Activated CD8-positive, alpha-beta T cell treated with anti-CD3 and anti-CD28 coated beads, Interleukin-2, amount 10 ng/mL, durations not matched to agents 7 days and 5 days (primary cell): ENCODE measurements around the gene KIR3DL3. TPM values are rescaled to one million over a fixed set of nuclear protein-coding genes. Genes with fewer than 3 reads are reported as not detected.
"Not testable (repeated sequence)": the region's sequence is repeated elsewhere in the genome, so short reads cannot be mapped to it uniquely, and the experiment has no call there.

ENCODE experiments used
- ATAC-seq: fragments of 150-1000 bp; cut with Tn5 transposase; one replicate; pipeline ENCODE4 v1.10.0; 2021; ENCODE audit warnings: moderate library complexity
- CTCF ChIA-PET: fragments of 350-600 bp; sonication (Branson Sonifier 250); formaldehyde crosslinking; loops from one replicate; lab custom pipeline; 2021; ENCODE audit warnings: antibody characterized with exemption; lab: Charles Lee
- POLR2A ChIA-PET: fragments of 350-600 bp; sonication (Branson Sonifier 250); formaldehyde crosslinking; loops from one replicate; lab custom pipeline; 2021; ENCODE audit warnings: antibody characterized with exemption; lab: Charles Lee
- DNase-seq: peaks from one replicate; pipeline ENCODE4 v3.0.0-alpha.2; 2020
- H3K27ac Mint-ChIP-seq: one replicate; pipeline ENCODE4 v1.8.0; 2021; ENCODE audit warnings: mild to moderate bottlenecking, mixed read lengths
- H3K27me3 Mint-ChIP-seq: one replicate; pipeline ENCODE4 v1.8.0; 2021; ENCODE audit warnings: low read depth, mixed read lengths
- H3K36me3 Mint-ChIP-seq: one replicate; pipeline ENCODE4 v1.8.0; 2021; ENCODE audit warnings: low read depth, mixed read lengths
- H3K4me1 Mint-ChIP-seq: one replicate; pipeline ENCODE4 v1.8.0; 2021; ENCODE audit warnings: low read depth, mixed read lengths
- H3K4me3 Mint-ChIP-seq: one replicate; pipeline ENCODE4 v1.8.0; 2021; ENCODE audit warnings: mild to moderate bottlenecking, mixed read lengths
- H3K9me3 Mint-ChIP-seq: one replicate; pipeline ENCODE4 v1.8.0; 2022; ENCODE audit warnings: mixed read lengths; ENCODE audit not compliant: insufficient read depth
- total RNA-seq, 2 experiments: library from RNA; stranded (reverse); gene quantifications; one replicate each; pipeline ENCODE4 v1.2.3, GENCODE V29; 2021

The KIR3DL3 gene
- total RNA-seq, 2 experiments from 2014 or later, result 0.13 TPM; not detected in 1

DNA sequence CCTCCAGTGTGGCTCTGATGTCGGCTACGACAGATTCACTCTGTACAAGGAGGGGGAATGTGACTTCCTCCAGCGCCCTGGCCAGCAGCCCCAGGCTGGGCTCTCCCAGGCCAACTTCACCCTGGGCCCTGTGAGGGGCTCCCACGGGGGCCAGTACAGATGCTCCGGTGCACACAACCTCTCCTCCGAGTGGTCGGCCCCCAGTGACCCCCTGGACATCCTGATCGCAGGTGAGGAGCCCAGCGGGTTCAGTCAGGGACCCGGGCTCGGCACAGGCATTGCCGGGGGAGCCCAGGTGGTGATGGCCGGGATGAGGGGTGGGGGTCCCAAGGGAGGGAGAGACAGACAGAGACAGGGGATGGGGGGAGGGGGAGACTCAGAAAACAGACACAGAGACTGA, 26.5 kb upstream of the KIR3DL3 start:
- H3K27me3 Mint-ChIP-seq, POLR2A ChIA-PET, H3K4me3 Mint-ChIP-seq, H3K27ac Mint-ChIP-seq, DNase-seq, ATAC-seq, H3K36me3 Mint-ChIP-seq, CTCF ChIA-PET, H3K9me3 Mint-ChIP-seq: not testable (repeated sequence)
- H3K4me1 Mint-ChIP-seq, result peaks cover 13% of the 10 kb centered on the region

DNA sequence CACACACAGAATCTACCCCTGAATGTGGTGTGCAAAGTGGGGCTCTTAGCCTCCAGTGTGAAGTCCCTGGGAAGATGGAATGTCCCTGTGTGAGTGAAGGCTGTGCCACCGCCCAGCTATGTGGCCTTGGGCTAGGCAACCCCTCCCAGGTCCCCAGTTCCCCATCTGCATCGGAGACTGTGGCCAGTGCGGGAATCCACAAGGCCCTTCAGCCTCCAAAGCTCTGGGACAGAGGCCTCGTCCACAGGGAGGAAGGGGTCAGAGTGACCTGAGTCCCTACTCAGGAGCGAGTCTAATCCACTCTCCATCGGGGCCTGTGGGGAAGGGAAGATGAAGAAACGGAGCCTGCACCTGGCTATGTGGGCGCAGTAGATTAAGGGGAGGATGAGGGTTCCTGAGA, 19.3 kb upstream of the KIR3DL3 start:
- ATAC-seq, result no peak
- no peaks in the 10 kb centered on the region for H3K36me3 Mint-ChIP-seq
- H3K27me3 Mint-ChIP-seq, result peaks cover 15% of the 10 kb centered on the region
- H3K9me3 Mint-ChIP-seq, result no peaks in the 10 kb centered on the region
- no peak overlapping the region for H3K4me3 Mint-ChIP-seq
- peaks cover 46% of the 10 kb centered on the region for H3K4me1 Mint-ChIP-seq
- no peak for DNase-seq
- peak overlapping the region; percentile 50 for H3K27ac Mint-ChIP-seq
- ChIA-PET CTCF (no interaction called here), POLR2A (no interaction called here)

DNA sequence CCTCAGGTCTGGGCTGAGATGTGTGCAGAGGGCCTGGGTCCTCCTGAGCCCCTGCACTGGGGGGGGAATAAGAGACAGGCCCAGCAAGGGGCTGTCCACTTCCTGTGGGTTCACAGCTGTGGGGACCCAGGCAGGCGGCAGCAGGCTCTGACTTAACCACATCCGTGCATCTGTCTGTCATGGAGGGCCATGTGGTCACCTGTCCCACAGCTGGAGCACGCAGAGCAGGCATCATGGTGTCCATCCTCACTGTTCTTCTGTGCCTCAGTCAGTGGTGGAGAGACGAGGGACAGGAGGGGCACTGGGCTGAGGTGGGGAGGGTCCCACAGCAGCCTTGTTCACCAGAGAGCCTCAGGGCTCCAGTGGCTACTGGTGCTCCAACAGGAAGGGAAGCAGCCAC, 16.3 kb upstream of the KIR3DL3 start:
- CTCF ChIA-PET, result no interaction called here
- Mint-ChIP-seq H3K27me3 (peaks cover 11% of the 10 kb centered on the region), H3K9me3 (no peaks in the 10 kb centered on the region), H3K36me3 (no peaks in the 10 kb centered on the region), H3K4me3 (peak overlapping the region; percentile 28), H3K4me1 (peaks cover 48% of the 10 kb centered on the region), H3K27ac (peak overlapping the region; percentile 85)
- DNase-seq (peak; percentile 77), ATAC-seq (peak; percentile 77)
- POLR2A ChIA-PET, result no interaction called here

DNA sequence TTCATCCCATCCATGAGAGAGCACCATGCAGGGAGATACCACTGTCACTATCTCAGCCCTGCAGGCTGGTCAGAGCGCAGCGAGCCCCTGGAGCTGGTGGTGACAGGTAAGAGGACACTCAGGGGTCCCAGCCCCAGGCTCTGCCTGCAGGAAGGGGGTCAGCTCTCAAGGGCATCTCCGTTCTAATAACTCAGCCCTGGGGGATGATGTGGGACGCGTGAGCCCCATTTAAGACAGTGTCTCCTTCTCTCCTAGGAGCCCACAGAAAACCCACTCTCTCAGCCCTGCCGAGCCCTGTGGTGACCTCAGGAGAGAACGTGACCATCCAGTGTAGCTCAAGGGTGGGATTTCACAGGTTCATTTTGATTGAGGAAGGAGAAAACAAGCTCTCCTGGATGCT, 15.5 kb upstream of the KIR3DL3 start:
- H3K4me1 Mint-ChIP-seq, result peaks cover 42% of the 10 kb centered on the region
- CTCF ChIA-PET, result interaction anchor here (0.8 kb wide), 1 partner anchor 34 kb away, joined by 3 read pairs; no protein-coding TSS in a partner anchor
- H3K36me3 Mint-ChIP-seq, result no peaks in the 10 kb centered on the region
- POLR2A ChIA-PET, result no interaction called here
- H3K27ac Mint-ChIP-seq, result peak overlapping the region; percentile 85
- H3K27me3 Mint-ChIP-seq, result peaks cover 10% of the 10 kb centered on the region
- H3K4me3 Mint-ChIP-seq, result peak overlapping the region; percentile 28
- no peaks in the 10 kb centered on the region for H3K9me3 Mint-ChIP-seq
- ATAC-seq, result no peak
- no peak for DNase-seq

DNA sequence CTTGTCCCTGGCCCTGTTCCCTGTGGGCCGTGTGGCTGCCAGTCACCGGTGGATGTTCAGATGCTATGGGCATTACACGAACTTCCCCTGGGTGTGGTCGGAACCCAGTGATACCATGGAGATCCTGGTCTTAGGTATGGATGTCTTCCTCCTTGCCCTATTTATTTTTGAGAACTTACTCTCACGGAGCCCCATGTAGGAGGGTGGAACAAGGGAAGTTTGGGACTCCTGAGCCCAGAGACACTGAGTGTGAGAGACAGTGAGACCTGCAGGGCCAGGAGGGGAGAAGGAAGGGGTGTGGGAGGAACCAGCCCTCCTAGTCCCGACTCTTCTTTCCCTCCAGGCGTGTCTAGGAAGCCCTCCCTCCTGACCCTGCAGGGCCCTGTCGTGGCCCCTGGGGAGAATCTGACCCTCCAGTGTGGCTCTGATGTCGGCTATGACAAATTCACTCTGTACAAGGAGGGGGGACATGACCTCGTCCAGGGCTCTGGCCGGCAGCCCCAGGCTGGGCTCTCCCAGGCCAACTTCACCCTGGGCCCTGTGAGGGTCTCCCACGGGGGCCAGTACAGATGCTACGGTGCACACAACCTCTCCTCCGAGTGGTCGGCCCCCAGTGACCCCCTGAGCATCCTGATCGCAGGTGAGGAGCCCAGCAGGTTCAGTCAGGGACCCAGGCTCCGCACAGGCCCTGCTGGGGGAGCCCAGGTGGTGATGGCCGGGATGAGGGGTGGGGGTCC, 14.9 kb upstream of the KIR3DL3 start:
- Mint-ChIP-seq H3K27me3 (peaks cover 5% of the 10 kb centered on the region), H3K9me3 (no peaks in the 10 kb centered on the region), H3K4me3 (peak overlapping the region; percentile 18), H3K36me3 (no peaks in the 10 kb centered on the region), H3K4me1 (peaks cover 38% of the 10 kb centered on the region), H3K27ac (peak overlapping the region; percentile 85)
- POLR2A ChIA-PET, result no interaction called here
- ATAC-seq, result no peak
- DNase-seq, result no peak
- CTCF ChIA-PET, result interaction anchor here (0.8 kb wide), 1 partner anchor 35 kb away, joined by 3 read pairs; no protein-coding TSS in a partner anchor

DNA sequence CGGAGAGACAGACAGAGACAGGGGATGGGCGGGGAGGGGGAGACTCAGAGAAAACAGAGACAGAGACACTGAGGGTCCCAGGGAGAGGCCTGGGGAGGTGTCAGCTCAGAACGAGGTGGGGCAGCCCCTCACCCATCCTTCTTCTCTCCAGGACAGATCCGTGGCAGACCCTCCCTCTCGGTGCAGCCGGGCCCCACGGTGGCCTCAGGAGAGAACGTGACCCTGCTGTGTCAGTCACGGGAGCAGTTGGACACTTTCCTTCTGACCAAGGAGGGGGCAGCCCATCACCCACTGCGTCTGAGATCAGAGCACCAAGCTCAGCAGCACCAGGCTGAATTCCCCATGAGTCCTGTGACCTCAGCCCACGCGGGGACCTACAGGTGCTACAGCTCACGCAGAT, 14.3 kb upstream of the KIR3DL3 start:
- H3K9me3 Mint-ChIP-seq, POLR2A ChIA-PET, DNase-seq, CTCF ChIA-PET, H3K36me3 Mint-ChIP-seq, ATAC-seq, H3K27me3 Mint-ChIP-seq, H3K27ac Mint-ChIP-seq: not testable (repeated sequence)
- H3K4me1 Mint-ChIP-seq, result peaks cover 38% of the 10 kb centered on the region
- H3K4me3 Mint-ChIP-seq, result peak overlapping the region; percentile 22

DNA sequence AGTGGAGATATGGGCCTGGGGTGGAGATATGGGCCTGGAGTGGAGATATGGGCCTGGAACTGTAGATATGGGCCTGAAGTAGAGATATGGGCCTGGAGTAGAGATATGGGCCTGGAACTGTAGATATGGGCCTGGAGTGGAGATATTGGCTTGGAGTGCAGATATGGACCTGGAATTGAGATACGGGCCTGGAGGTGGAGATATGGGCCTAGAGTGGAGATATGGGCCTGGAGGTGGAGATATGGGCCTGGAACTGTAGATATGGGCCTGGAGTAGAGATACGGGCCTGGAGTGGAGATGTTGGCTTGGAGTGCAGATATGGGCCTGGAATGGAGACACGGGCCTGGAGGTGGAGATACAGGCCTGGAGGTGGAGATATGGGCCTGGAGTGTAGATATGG, 402 bp downstream of the KIR3DL3 start:
- CTCF ChIA-PET, result no interaction called here

DNA sequence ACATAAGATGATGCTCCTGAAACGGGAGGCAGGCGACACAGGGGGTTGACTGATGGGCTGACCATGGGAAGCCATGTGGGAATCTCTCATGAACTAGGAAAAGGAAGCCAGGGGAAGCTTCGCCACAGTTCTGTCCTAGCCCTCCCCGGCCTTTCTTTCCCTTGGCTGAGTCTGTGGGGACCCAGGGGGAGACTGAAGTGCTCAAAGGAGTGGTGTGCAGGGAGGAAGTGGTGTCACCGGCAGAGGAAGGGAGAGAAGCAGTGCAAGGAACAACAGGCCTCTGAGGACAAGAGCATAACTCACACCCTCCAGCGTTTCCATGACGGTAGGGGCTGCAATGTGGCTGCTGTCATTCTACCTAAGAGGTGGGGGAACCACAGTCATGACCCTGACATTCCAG, 1.1 kb downstream of the KIR3DL3 start:
- peaks cover 11% of the 10 kb centered on the region for H3K27me3 Mint-ChIP-seq
- ChIA-PET CTCF (no interaction called here), POLR2A (no interaction called here)
- ATAC-seq, result no peak
- H3K36me3 Mint-ChIP-seq, result peaks cover 1% of the 10 kb centered on the region
- no peaks in the 10 kb centered on the region for H3K4me1 Mint-ChIP-seq
- no peak for DNase-seq
- no peak overlapping the region for H3K27ac Mint-ChIP-seq
- H3K4me3 Mint-ChIP-seq, result no peak overlapping the region
- peaks cover 11% of the 10 kb centered on the region for H3K9me3 Mint-ChIP-seq

More for the DNA sequence above, 402 bp downstream of the KIR3DL3 start:
- no peak overlapping the region for H3K4me3 Mint-ChIP-seq
- POLR2A ChIA-PET, result no interaction called here
- ATAC-seq (no peak), DNase-seq (no peak)
- H3K27ac Mint-ChIP-seq, result no peak overlapping the region
- peaks cover 17% of the 10 kb centered on the region for H3K27me3 Mint-ChIP-seq
- H3K9me3 Mint-ChIP-seq, result peaks cover 17% of the 10 kb centered on the region
- H3K4me1 Mint-ChIP-seq, result no peaks in the 10 kb centered on the region
- peaks cover 1% of the 10 kb centered on the region for H3K36me3 Mint-ChIP-seq

DNA sequence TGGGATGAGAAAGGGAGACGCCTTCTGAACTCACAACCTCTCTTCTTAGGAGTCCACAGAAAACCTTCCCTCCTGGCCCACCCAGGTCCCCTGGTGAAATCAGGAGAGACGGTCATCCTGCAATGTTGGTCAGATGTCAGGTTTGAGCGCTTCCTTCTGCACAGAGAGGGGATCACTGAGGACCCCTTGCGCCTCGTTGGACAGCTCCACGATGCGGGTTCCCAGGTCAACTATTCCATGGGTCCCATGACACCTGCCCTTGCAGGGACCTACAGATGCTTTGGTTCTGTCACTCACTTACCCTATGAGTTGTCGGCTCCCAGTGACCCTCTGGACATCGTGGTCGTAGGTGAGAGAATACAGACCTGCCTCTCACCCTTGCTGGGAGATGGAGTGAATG, 3.3 kb downstream of the KIR3DL3 start:
- Mint-ChIP-seq H3K36me3 (no peaks in the 10 kb centered on the region), H3K9me3 (peaks cover 7% of the 10 kb centered on the region), H3K27ac (no peak overlapping the region), H3K4me3 (no peak overlapping the region), H3K4me1 (no peaks in the 10 kb centered on the region), H3K27me3 (peaks cover 11% of the 10 kb centered on the region)
- ChIA-PET CTCF (no interaction called here), POLR2A (no interaction called here)
- ATAC-seq, result no peak
- DNase-seq, result no peak

DNA sequence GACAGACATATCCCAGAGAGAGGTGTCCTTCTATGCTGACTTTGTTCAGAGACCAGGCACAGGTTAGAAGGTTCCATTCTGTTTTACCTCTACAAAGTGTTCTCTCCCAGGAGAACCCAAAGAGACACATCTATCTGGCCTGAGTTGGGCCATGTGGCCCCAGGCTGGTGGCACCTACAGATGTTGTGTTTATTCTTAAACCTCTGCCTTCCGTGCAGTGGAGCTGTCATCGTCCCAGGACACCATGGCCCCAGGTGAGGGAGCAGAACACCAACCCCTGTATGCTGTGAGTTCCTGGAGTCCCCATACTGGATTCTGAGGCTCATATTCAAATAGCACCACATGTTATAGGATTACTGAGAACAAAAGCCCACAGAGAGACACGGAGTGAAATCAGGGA, 3.9 kb downstream of the KIR3DL3 start:
- ATAC-seq, result no peak
- Mint-ChIP-seq H3K4me1 (no peaks in the 10 kb centered on the region), H3K36me3 (no peaks in the 10 kb centered on the region), H3K9me3 (peaks cover 2% of the 10 kb centered on the region), H3K27me3 (peaks cover 11% of the 10 kb centered on the region), H3K27ac (no peak overlapping the region), H3K4me3 (no peak overlapping the region)
- ChIA-PET CTCF (no interaction called here), POLR2A (no interaction called here)
- DNase-seq, result no peak

DNA sequence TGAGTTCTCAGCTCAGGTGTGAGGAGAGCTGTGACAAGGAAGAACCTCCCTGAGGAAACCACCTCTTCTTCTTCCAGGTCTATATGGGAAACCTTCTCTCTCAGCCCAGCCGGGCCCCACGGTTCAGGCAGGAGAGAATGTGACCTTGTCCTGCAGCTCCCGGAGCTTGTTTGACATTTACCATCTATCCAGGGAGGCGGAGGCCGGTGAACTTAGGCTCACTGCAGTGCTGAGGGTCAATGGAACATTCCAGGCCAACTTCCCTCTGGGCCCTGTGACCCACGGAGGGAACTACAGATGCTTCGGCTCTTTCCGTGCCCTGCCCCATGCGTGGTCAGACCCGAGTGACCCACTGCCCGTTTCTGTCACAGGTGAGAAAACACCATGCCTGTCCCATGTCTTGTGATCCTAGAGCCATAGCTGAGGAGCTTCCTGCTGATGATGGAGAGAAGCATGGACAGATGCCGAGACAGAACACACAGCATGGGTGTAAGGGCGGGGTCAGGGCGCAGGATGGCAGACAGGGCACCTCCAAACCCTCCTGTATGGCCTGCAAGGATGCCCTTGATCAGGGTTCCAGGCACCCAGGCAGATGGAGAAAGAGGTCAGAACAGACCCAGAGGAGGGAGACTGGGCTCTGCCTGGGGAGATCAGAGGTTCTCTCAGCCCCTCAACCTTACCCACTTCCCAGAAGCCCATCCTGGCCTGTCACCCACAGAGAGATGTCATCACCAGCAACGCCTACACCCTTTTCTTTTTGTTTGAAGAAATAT, 5.4 kb downstream of the KIR3DL3 start:
- no peak for ATAC-seq
- Mint-ChIP-seq H3K27ac (no peak overlapping the region), H3K36me3 (no peaks in the 10 kb centered on the region), H3K4me3 (no peak overlapping the region), H3K27me3 (peaks cover 11% of the 10 kb centered on the region), H3K4me1 (no peaks in the 10 kb centered on the region), H3K9me3 (no peaks in the 10 kb centered on the region)
- POLR2A ChIA-PET, result no interaction called here
- CTCF ChIA-PET, result no interaction called here
- DNase-seq, result no peak

DNA sequence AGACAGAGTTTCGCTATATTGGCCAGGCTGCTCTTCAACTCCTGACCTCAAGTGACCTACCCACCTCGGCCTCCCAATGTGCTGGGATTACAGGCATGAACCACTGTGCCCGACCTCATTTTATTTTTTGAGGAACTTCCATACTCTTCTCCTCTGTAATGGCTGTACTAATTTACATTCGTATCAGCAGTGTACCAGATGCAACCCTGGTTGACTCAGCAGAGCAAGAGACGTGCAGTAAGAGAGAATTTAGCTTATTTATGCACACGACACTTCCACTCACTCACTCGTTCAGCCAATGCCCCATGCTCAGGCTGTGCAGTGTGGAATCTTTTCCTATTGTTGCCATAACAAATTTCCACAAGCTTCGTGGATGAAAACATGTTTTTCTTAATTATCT, 6.9 kb downstream of the KIR3DL3 start:
- Mint-ChIP-seq H3K27me3 (peaks cover 11% of the 10 kb centered on the region), H3K9me3 (no peaks in the 10 kb centered on the region), H3K27ac (no peak overlapping the region), H3K36me3 (no peaks in the 10 kb centered on the region), H3K4me3 (no peak overlapping the region), H3K4me1 (no peaks in the 10 kb centered on the region)
- ATAC-seq (no peak), DNase-seq (no peak)
- POLR2A ChIA-PET, result no interaction called here
- CTCF ChIA-PET, result no interaction called here
